Smooth muscle cell (in vitro differentiated cells): ENCODE results near the gene ZNF236. TPM values are rescaled to one million over a fixed set of nuclear protein-coding genes. Genes with fewer than 3 reads are reported as not detected.
A peak's percentile ranks its signal among the peaks of the same experiment; 100 is the strongest.

Experiments
- DNase-seq: peaks from one replicate; lab custom pipeline; 2025; ENCODE audit not compliant: unreplicated experiment; lab: John Stamatoyannopoulos, UW
- H2AFZ ChIP-seq: fragments of 200-600 bp; sonication (generic); 2 replicates; pipeline ENCODE4 v1.6.0; 2016; ENCODE audit warnings: antibody characterized with exemption, low read depth, mild to moderate bottlenecking
- H3F3A ChIP-seq: fragments of 200-600 bp; sonication (generic); 2 replicates; pipeline ENCODE4 v1.6.0; 2017; ENCODE audit warnings: antibody characterized with exemption, low read depth
- H3K27ac ChIP-seq: fragments of 200-600 bp; sonication (generic); 2 replicates; pipeline ENCODE4 v1.5.1; 2016; ENCODE audit warnings: low read depth, mild to moderate bottlenecking
- H3K27me3 ChIP-seq: fragments of 200-600 bp; sonication (generic); 2 replicates; pipeline ENCODE4 v1.6.1; 2016; ENCODE audit warnings: low read depth, mild to moderate bottlenecking
- H3K36me3 ChIP-seq: fragments of 200-600 bp; sonication (generic); 2 replicates; pipeline ENCODE4 v1.5.1; 2016; ENCODE audit warnings: low read depth
- H3K4me1 ChIP-seq: fragments of 200-600 bp; sonication (generic); 2 replicates; pipeline ENCODE4 v1.5.1; 2016; ENCODE audit warnings: low read depth
- H3K4me2 ChIP-seq: fragments of 200-600 bp; sonication (generic); 2 replicates; pipeline ENCODE4 v1.6.0; 2016; ENCODE audit warnings: mild to moderate bottlenecking
- H3K4me3 ChIP-seq: fragments of 200-600 bp; sonication (generic); 2 replicates; pipeline ENCODE4 v1.5.1; 2016; ENCODE audit warnings: mild to moderate bottlenecking
- H3K79me2 ChIP-seq: fragments of 200-600 bp; sonication (generic); 2 replicates; pipeline ENCODE4 v1.6.0; 2016; ENCODE audit warnings: low read depth, mild to moderate bottlenecking
- H3K9ac ChIP-seq: fragments of 200-600 bp; sonication (generic); 2 replicates; pipeline ENCODE4 v1.6.0; 2016; ENCODE audit warnings: low read depth
- H3K9me3 ChIP-seq: fragments of 200-600 bp; sonication (generic); replicated peaks from 2 replicates; pipeline ENCODE4 v1.5.1; 2016; ENCODE audit warnings: low read depth
- H4K20me1 ChIP-seq: fragments of 200-600 bp; sonication (generic); 2 replicates; pipeline ENCODE4 v1.6.0; 2016; ENCODE audit warnings: low read depth
- CTCF ChIP-seq: fragments of 200-600 bp; sonication (generic); IDR thresholded peaks from 2 replicates; pipeline ENCODE4 v1.5.1; 2017; ENCODE audit warnings: borderline replicate concordance, mild to moderate bottlenecking, antibody characterized with exemption; ENCODE audit not compliant: insufficient read depth, poor library complexity, severe bottlenecking
- WGBS: methylation state at CpG from one replicate; pipeline ENCODE4 v1.1.7; 2016; ENCODE audit warnings: low lambda C conversion rate; 5-methylcytosine and 5-hydroxymethylcytosine counted together
- polyA plus RNA-seq: library from polyadenylated mRNA; unstranded; fragments of >200 nt; fragmentation: Nextera tagmentation; extraction: Ambion mirVana; gene quantifications from 2 replicates; pipeline ENCODE4 v1.2.1, GENCODE V29; 2016
- total RNA-seq: library from RNA; depleted of rRNA; stranded (reverse); fragments of >200 nt; gene quantifications from 2 replicates; pipeline ENCODE4 v1.2.3, GENCODE V29; 2014

ZNF236 gene
- total and polyA plus RNA-seq, 2 experiments from 2014 or later, result 4.1 to 6.2 TPM

- no peak overlapping the region for H3K27ac ChIP-seq
- DNase-seq, result no peak
- H3K4me2 ChIP-seq, result no peak overlapping the region
- no peaks in the 10 kb centered on the region for H3K4me1 ChIP-seq
- no peaks in the 10 kb centered on the region for H3K27me3 ChIP-seq
- TF ChIP-seq CTCF, result no peak
- H3K9ac ChIP-seq, result no peak overlapping the region
- 93% methylated on average over 4 of the region's 4 CpGs for WGBS
- no peaks in the 10 kb centered on the region for H3K36me3 ChIP-seq
- H3K79me2 ChIP-seq, result no peaks in the 10 kb centered on the region
- no peaks in the 10 kb centered on the region for H4K20me1 ChIP-seq
- H2AFZ ChIP-seq, result no peak overlapping the region
- H3K4me3 ChIP-seq, result no peak overlapping the region
- no peaks in the 10 kb centered on the region for H3F3A ChIP-seq
- no peaks in the 10 kb centered on the region for H3K9me3 ChIP-seq
These were observed 28.0 kb upstream of the ZNF236 start for GRCh38 chr18:76794326-76794725.

- H3K27ac ChIP-seq, result no peak overlapping the region
These were observed 20.5 kb upstream of the ZNF236 start for GRCh38 chr18:76801567-76802505.

GRCh38 chr18:76803413-76803812, 18.9 kb upstream of the ZNF236 start:
- Histone ChIP-seq H3K79me2 (no peaks in the 10 kb centered on the region), H3K9me3 (no peaks in the 10 kb centered on the region), H3K36me3 (no peaks in the 10 kb centered on the region), H3K9ac (no peak overlapping the region), H3K4me2 (peak overlapping the region; percentile 71), H3K4me1 (no peaks in the 10 kb centered on the region), H3K27ac (no peak overlapping the region), H3F3A (no peaks in the 10 kb centered on the region), H3K27me3 (no peaks in the 10 kb centered on the region), H3K4me3 (no peak overlapping the region), H2AFZ (no peak overlapping the region), H4K20me1 (no peaks in the 10 kb centered on the region)
- 46% methylated on average over 5 of the region's 5 CpGs for WGBS
- no peak for DNase-seq
- TF ChIP-seq CTCF, result no peak

More at GRCh38 chr18:76801567-76802505, 20.5 kb upstream of the ZNF236 start:
- Histone ChIP-seq H3K27me3 (no peaks in the 10 kb centered on the region), H3K9ac (no peak overlapping the region), H3K4me2 (peak overlapping the region; percentile 81), H3K4me1 (no peaks in the 10 kb centered on the region), H3K9me3 (no peaks in the 10 kb centered on the region), H3K36me3 (no peaks in the 10 kb centered on the region), H3K4me3 (peak overlapping the region; percentile 35), H3F3A (no peaks in the 10 kb centered on the region), H4K20me1 (no peaks in the 10 kb centered on the region), H3K79me2 (no peaks in the 10 kb centered on the region), H2AFZ (peak overlapping the region; percentile 22)
- peak; percentile 87 for TF ChIP-seq CTCF
- 29% methylated on average over 58 of the region's 61 CpGs for whole genome bisulfite sequencing
- DNase-seq, result peak; percentile 5

- Histone ChIP-seq H3K79me2 (no peaks in the 10 kb centered on the region), H4K20me1 (no peaks in the 10 kb centered on the region), H2AFZ (no peak overlapping the region), H3K27ac (no peak overlapping the region), H3K36me3 (no peaks in the 10 kb centered on the region), H3K4me2 (peak overlapping the region; percentile 71), H3K27me3 (no peaks in the 10 kb centered on the region), H3F3A (no peaks in the 10 kb centered on the region), H3K4me3 (no peak overlapping the region), H3K4me1 (no peaks in the 10 kb centered on the region), H3K9me3 (no peaks in the 10 kb centered on the region), H3K9ac (no peak overlapping the region)
- DNase-seq, result peak; percentile 3
- TF ChIP-seq CTCF, result peak; percentile 76
- 20% methylated on average over 11 of the region's 11 CpGs for whole genome bisulfite sequencing
These were observed 18.5 kb upstream of the ZNF236 start for GRCh38 chr18:76803814-76804213.
